OCI-LY3 (cell line): ENCODE results near the gene SYPL1.

Experiments used
- CTCF ChIP-seq: fragments of 200-600, 300-600 bp; sonication (generic); IDR thresholded peaks from 2 replicates; pipeline ENCODE4 v1.5.1; 2014; ENCODE audit warnings: antibody characterized with exemption, low read length, low read depth
- EZH2phosphoT487 ChIP-seq: fragments of 200-600 bp; shearing (Covaris generic); IDR thresholded peaks from 2 replicates; pipeline ENCODE4 v1.6.1; 2018; ENCODE audit warnings: antibody characterized with exemption, mixed run types, low read depth

GRCh38 chr7:106073701-106074100 lies 38.4 kb downstream of the SYPL1 start:
- TF ChIP-seq CTCF, result no peak
- TF ChIP-seq EZH2phosphoT487, result no peak
